OCI-M2 (cell line): ENCODE measurements around the gene APLNR.
A peak's percentile ranks its signal among the peaks of the same experiment; 100 is the strongest.

Experiments
- DNase-seq: peaks from one replicate; lab custom pipeline; 2025; ENCODE audit not compliant: unreplicated experiment; lab: John Stamatoyannopoulos, UW

Gene APLNR

GRCh38 chr11:57251491-57252104, 14.5 kb upstream of the APLNR start:
- no peak for DNase-seq

- no peak for DNase-seq
Observed at GRCh38 chr11:57251037-57251436, 14.0 kb upstream of the APLNR start.

DNA sequence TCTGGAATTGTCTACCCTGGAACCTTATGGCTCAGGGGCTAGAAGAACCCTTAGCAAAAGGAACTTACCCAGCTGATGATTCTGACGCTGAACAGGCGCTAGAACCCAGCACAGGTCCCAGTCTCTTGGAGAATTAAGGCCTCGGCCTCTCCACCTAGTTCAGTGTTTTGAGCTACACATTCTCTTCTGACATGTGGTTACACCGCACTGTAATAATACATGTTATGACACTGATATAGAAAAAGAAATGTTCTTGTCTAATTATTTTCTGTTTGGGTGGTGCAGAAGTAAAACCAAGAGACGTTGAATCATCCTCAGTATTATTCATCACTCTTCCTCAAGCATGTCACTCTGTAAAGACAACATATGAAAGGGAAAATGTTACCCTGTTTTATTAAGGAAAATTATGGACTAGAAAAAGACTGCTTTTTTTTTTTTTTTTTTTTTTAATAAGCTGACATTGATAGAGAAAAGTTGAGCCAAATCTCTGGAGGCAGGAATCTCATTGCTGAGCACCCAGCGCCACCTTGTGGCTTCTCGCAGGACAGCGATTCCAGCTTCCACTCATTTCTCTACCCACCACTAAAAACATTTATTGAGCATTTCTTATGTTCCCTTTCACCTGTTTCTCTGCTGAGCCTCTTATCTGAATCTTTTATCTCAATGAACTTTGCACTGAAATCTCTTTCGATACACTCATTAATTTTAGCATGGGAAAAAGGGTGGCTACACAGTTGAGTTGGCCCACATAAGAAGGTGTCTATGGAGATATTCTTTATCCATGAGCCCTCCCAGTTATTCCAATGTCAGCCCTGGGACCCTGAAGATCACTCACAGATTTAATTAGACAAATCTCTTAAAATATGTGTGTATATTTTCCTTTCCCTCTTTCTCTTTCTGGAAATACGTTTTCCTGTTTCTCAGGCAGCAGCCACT, 12.6 kb upstream of the APLNR start:
- peak; percentile 38 for DNase-seq

DNA sequence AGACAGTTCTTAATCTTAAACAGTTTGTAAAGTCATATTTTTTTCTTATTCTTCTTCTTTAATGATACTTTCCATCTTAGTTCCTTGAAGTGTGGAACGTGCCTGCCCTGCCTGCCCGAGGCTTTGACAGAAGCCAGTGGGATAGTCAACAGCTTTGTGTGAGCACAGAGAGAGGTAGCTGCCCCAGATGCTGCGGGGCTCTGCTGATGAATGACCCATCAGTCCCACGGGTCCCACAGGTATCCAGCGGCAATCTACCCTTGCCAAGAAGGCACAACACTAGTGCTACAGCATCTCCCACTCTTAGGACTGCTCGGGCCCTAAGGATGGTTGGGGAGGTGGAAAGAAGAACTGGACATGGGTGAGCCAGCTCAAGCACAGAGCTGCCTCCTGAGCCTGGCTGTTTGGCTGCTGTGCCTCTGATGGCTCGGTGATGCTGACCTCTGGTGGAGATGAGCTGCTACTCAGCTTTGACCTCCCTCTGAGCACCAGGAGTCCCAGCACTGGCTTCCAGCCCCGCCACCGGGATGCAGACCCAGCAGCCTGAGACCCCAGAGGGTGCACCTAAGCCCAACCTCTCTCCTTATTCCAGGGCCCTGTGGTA, 11.8 kb upstream of the APLNR start:
- no peak for DNase-seq

- no peak for DNase-seq
Observed at GRCh38 chr11:57244911-57245310, 7.9 kb upstream of the APLNR start.

DNA sequence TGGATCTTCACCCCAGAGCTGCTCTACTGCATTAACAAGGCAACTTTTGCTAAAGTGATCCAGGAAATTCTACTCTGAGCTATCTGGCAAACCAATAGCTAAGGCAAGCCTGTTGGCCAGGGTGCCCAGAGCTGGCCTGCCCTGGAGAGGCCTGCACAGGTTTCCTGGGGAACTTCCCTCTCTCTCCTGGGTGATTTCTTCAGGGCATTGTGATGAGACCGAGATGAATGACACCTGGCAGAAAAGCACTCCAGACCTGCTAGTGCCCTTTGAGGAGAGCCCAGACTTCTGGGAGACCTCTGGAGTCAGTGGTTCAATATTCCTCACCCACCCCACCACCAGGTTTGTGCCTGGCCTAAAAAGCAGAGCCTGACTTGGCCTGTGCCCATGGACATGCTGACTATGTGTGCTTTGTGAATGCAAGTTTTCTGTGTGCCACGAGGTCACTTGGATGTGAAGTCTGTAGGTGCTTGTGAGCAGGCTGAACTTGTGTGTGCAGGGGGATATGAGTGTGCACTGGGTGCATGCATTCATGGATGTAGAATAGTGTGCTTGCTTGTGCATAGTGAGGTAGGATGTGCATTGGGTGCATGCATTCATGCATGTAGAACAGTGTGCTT, 4.4 kb upstream of the APLNR start:
- DNase-seq, result no peak

- no peak for DNase-seq
Observed at GRCh38 chr11:57240757-57241156, 3.7 kb upstream of the APLNR start.

DNA sequence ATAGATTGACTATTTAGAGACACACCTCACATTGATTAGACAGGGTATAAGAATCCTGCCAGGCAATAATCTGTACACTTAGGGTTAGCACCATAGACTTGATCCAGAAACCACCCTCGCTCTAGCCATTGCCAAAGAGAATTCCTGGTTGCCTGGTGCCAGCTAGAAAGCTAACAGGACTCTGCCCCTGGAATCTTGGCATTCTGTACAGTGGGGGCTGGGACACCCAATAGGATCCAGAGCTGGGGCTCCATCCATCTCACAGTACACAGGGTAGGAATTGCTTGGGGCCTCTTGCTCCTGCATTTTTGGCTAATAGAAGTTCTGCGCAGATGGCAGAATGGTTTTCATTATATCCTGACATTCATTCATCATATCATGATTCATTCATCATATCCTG, 3.0 kb upstream of the APLNR start:
- DNase-seq, result no peak

DNA sequence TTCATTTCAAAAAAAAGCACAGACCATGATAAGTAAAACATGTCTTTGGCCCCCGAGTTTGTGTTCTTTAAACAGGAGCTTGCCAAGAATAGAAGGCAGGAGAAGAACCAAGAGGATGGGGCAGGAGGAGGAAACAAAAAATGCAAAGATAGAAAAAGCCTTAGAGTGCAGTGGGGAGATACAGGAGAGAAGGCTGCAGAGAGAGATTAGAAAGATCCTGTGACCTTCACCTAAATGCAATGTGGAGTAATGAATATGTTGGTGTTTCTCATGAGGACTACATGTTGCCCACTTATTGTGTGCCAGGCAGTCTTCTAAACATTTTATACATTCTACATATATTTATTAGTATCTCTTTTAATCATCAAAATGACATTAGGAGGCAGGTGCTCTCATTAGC, 2.3 kb upstream of the APLNR start:
- DNase-seq, result no peak

- no peak for DNase-seq
Observed at GRCh38 chr11:57235761-57236703, 1.0 kb downstream of the APLNR start.

- no peak for DNase-seq
Observed at GRCh38 chr11:57233702-57234101, 3.3 kb downstream of the APLNR start.

- DNase-seq, result no peak
Observed at GRCh38 chr11:57231539-57232253, 5.4 kb downstream of the APLNR start.

DNA sequence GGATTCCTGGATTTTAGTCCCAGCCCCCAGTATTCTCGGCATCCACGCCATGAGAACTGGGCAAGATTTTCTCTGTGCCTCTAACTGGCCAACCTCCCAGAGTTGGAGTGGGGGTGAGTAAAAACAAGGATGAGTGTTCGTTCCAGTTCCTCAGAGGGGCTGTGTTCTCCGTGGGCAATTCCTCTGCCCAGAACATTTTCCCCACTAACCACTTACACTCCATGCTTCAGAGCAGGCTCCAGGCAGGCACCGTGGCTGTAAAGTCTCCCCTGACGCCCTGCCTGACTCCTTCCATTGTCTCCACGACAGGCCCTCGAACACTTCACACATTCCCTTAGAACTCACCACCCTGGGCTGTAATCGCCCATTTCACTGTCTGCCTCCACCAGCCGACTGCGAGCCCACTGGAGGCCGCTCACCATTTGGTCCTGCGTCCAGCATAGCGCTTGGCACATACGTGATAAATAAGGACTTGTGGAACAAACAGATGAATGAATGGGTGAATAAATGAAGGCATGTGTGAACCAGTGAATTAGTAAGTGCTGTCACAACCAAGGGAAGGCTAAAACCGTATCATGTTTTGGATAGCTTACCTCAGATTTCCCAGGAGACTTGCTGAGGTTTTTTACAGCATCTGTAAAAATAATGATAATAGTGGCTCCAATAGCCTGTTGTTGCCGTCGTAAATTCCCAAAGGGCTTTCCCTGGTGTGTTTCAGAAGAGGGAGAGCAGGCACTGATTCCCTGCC, 6.1 kb downstream of the APLNR start:
- DNase-seq, result no peak

DNA sequence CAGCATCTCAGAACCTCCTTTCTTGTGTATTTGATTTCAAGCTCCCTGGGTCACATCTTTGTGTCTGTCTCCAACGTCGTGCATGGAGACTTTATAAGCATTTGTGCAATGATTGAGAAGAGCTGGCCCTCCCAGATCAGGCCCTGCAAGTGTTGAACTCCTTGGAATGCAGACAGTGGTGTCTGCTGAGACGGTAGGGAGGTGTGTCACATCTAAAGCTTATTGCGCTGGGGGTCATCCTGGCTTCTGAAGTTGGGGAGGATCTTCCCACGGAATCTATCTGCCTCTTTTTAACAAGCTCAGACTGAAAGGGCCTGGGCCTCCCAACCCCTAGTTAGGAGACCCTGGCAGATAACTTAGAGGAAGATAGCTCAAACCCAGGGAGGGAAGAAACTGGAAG, 6.7 kb downstream of the APLNR start:
- no peak for DNase-seq

GRCh38 chr11:57228600-57228999, 8.4 kb downstream of the APLNR start:
- no peak for DNase-seq

- no peak for DNase-seq
Observed at GRCh38 chr11:57224537-57224936, 12.5 kb downstream of the APLNR start.

GRCh38 chr11:57224128-57224527, 12.9 kb downstream of the APLNR start:
- DNase-seq, result no peak

DNA sequence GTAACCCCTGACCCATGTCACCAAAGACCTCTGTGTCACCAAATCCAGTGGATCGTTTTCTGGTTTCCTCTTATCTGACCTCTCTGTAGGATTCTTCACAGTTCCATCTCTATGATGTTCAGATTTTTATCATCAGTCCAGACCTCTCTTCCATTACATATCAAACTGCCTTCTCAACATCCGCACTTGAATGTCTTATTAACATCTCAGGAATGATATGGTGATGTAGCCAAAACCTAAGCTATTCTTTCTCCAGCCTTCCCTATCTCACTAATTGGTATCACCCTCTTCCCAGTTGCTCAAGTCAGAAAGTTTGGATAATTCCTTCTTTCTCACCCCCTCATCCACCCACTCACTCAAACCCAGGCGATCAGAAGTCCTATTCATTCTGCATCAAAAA, 13.4 kb downstream of the APLNR start:
- no peak for DNase-seq

DNA sequence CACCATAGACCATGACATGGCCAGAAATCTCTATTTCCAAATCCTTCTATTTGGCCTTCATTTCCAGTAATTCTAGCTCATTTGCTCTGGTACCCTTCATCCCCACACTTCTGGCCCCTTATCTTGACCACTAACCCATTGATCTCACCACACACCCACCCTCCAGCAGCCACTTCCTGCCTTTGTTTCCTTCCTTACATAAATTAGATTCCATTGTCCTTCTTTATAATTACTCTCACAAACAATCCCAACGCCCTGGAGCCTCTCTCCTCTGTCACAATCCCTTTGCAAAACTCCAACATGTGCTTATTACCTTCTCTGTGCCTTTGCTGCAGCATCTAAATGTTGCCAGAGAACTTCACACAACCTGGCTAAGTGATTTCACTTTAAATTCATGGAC, 14.8 kb downstream of the APLNR start:
- DNase-seq, result no peak
